Posterior vena cava (tissue), 2 donors: ENCODE results near the gene RNF141. TPM values are rescaled to one million over a fixed set of nuclear protein-coding genes. Genes with fewer than 3 reads are reported as not detected.
A peak's percentile ranks its signal among the peaks of the same experiment; 100 is the strongest.

Experiments
- DNase-seq: peaks from one replicate; pipeline ENCODE4 v3.0.0-alpha.2; 2020; ENCODE audit warnings: low spot score
- intact Hi-C, 2 donors: fragments of 100-400 bp; cut with DNase I; formaldehyde crosslinking; loops; one replicate each; pipeline versions ENCODE4 v1.14.1 to v1.14.2; 2022 to 2023
- total RNA-seq, 2 donors: library from RNA; stranded (reverse); fragmentation: NEBNext Ultra II Directional; extraction: Animal tissue kit (Norgen Biotek cat#: 25700); gene quantifications; one replicate each; pipeline ENCODE4 v1.2.1, GENCODE V29; 2021
- donor health status: DM: yes; HTN: yes; CAD: no.
- donor health status: DM: yes; HTN: yes; CAD: no.

RNF141 gene
- total RNA-seq, 2 donors from 2014 or later: 24.7 to 25.3 TPM

DNA sequence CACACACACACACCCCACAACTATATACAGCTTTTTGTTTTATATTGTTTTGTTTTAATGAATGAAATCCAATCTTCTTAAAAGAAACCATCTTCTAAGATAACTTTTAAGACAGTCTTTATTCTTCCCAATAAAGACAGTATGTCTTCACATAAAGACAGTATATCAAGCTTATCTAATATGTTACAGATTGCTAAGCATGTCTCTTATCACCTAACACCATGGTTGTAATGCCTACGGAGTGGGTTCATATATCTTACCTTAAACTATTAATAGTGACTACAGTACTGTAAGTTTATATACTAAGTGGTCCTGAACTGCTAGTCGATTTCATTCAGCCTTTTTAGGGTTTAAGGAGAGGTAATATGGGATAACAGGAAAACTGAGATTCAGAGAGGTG lies 8.5 kb downstream of the RNF141 start:
- DNase-seq: no peak
- intact Hi-C loops: no loop called here

DNA sequence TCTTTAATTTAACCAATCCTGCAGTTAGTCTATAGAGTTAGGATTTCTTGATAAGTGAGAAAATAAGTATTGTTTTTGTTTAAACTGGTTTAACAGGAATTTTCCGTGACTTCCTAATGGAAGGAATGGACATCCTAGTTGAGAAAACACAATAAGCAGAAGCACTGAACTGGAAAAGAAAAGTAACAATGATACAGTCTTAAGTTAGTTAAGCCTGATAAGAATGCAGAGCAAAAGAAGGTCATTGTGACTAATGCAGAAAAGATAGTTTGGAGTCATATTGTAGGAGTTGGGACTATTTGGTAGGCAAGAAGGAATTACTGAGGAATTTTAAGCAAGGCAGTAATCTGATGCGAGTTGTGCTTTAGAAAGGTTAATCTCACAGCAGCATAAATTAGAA lies 11.7 kb downstream of the RNF141 start:
- no peak for DNase-seq
- intact Hi-C loops: no loop called here

DNA sequence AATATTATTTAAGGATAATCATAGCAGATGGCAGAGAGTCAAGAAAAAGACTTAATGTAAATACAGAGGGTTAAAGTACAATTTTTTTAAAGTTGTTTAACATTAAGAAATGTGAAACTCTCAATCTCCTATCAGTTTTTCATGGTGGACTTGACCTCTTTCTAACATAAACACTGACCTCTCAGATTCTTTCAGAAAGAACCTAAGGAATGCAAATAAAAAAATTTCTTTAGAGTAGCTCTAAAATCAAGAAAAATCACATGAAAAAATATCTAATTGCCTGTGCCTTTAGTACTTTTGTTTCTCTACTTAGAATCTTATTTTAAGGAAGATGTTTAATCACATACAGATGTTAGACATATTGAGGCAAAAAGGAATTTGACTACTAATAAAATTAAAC lies 12.9 kb downstream of the RNF141 start:
- DNase-seq: no peak
- intact Hi-C loops: no loop called here

DNA sequence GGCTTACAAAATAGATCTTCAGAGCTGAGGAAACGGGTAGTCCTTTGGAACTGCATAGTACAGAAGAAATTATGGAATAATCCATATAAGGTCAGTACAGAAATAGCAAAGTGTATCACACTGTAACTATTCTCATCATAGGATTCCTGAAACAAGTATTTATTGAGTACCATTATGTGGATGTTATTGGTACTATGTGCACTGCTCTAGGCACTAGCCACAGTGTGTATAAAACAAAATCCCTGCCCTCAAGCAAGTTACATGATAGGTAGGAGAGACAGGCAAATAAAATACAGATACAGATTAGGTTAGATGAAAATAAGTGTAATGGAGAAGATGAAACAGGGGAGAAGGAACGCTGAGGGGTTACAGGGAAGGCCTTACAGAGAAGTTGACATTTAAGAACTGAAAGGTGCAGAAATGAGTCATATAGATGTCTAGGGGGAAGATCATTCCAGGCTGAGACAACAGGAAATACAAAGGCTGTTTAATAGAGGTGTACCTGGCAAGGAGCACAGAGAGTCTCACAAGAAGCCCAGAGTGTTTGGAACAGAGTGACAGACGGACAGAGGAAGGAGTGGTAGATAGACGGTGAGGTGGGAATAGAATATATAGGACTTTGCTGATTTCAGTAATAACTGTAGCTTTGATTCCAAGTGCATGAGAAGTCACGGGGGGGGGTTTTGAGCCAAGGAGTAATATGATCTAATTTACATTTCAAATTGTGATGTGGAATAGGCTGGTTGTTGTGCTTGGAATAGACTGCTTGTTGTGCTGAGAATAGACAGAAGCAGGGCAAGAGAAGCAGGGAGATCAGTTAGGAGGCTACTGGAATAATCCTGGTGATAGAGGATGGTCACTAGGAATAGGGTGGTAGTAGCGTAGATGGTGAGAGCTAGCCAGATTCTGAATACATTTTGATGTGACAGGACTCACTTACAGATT lies 13.7 kb downstream of the RNF141 start:
- no peak for DNase-seq
- intact Hi-C loops: no loop called here

DNA sequence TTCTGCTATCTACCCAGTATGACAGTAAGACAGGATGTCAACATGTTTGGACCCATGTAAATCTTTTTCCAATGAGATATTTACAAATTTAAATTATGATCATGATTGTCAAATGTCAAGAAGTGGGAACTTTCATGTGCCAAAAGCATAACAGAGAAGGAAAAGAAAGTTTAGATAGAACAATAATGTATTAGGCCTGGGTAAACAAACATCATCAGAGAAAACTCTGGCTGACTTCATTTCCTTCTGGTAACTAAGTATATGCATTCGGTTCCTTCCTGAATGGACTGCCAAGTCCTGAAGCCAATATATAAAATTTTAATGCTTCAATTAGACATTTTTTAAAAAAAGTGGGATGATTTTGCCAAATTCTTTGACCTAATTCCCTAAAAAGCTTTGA lies 16.5 kb downstream of the RNF141 start:
- DNase-seq: no peak
- intact Hi-C loops: no loop called here

DNA sequence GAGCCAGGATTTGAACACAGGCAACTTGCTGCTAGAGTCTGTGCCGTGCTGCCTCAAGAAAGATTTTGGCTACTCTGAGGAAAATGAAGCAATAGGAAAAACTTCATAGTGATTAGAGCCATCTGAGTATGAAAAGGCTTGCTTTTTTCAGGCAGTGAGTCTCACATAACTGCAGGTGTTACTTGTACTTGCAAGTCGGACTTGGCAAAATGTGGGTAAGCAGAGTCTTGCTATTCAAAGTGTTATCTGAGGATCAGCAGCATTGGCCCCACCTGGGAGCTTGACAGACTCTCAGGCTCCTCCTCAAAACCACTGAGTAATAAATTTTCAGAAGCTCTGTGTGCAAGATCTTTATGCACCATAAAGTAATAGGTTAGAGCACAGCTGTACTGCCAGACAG lies 18.1 kb downstream of the RNF141 start:
- intact Hi-C loops: no loop called here
- no peak for DNase-seq

DNA sequence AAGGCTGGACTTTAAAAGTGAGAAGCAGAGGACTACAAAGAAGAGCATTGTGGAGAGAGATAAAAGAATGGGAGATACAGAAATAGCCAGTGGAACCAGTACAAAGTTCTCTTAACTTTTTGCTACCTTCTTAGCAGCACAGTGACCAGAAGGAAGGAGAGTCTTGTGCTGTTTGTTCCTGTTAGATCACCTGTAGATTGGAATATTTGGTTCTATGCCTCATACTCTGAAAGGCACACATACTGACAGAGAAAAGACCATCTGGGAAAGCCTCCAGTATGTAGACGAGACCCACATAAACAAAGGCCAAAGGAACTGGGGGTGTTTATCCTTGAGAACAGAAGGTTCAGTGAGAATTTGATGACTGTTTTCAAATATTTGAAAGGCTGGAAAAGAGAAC lies 18.7 kb downstream of the RNF141 start:
- intact Hi-C loops: no loop called here

DNA sequence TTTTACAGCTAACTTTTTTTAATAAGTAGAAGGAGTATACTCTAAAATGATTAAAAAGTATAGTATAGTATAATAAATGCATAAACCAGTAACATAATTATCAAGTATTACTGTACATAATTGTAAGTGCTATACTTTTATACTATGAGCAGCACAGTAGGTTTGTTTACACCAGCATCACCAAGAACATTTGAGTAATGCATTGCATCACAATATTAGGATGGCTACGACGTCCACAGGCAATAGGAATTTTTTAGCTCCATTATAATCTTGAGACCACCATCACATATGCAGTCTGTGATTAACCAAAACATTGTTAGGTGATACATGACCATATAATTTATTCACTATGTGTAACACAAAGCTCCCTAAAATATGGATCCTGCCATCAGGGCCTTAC lies 20.4 kb downstream of the RNF141 start:
- intact Hi-C loops: no loop called here
- DNase-seq: no peak

More for the DNA sequence above, 18.7 kb downstream of the RNF141 start:
- DNase-seq: no peak

DNA sequence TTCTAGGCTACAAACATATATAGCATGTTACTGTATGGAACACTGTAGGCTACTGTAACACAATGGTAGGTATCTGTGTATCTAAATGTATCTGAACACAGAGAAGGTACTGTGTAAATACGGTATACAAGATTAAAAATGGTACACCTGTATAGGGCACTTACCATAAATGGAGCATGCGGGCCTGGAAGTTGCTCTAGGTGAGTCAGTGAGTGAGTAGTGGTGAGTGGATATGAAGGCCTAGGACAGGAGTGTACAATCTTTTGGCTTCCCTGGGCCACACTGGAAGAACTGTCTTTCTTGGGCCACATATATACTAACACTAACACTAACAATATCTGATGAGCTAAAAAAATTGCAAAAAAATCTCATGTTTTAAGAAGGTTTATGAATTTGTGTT lies 21.4 kb downstream of the RNF141 start:
- intact Hi-C loops: loop anchor here in 1 of 2 donors (5.0 kb wide), 1 partner anchor 218 kb away; no protein-coding TSS in a partner anchor
- no peak for DNase-seq

DNA sequence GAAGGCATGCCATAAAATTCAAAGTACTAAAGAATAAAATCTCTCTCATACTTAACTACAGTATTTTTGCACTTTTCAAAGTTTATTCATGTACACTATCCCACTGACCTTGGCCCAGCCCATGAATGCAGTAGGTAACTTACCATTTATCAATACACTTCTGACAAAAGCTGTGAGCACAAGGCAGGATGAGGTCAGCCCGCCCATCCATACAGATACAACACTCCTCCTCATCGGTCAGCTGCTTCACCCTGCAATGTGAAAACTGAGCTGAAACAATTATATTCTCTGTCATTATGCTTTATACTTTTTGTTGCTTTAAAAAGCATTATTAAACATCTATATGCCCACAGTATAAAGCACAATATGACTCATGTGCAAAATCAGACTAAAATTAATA lies 22.1 kb downstream of the RNF141 start:
- DNase-seq: no peak
- intact Hi-C loops: loop anchor here in 1 of 2 donors (5.0 kb wide), 1 partner anchor 218 kb away; no protein-coding TSS in a partner anchor

DNA sequence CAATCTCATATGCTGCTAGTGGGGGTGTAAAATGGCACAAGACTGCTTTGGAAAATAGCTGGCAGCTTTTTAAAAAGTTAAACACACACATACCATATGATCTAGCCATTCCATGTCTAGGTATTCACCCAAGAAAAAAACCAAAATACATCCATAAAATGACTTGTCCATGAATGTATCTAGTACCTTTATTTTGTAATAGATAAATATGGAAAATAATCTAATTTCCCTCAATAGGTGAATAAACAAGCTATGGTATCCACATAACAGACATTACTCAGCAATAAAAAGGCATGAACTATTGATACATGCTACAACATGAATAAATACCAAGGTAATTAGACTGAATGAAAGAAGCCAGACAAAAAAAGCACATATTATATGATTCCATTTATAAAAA lies 22.9 kb downstream of the RNF141 start:
- DNase-seq: no peak
- intact Hi-C loops: loop anchor here in 1 of 2 donors (5.0 kb wide), 1 partner anchor 219 kb away; no protein-coding TSS in a partner anchor

DNA sequence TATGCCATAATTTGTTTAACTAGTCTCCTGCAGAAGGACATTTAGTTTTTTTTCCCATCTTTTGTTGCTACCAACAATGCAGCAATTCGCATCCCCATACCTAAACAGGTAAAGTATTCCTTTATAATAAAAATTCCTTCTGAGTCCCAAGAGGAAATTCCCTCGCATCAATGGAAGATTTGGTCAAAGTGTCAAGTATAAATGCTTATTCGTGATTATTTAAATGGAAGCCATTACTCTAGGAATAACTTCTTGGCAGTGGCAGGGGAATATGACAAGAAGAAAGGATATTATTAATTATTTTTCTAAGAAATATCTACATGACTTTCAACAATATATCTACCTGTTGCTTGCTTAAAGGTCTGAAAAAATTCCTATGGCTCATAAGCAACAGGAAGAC lies 25.6 kb downstream of the RNF141 start:
- intact Hi-C loops: loop anchor here in 1 of 2 donors (5.0 kb wide), 1 partner anchor 222 kb away; no protein-coding TSS in a partner anchor
- DNase-seq: no peak

DNA sequence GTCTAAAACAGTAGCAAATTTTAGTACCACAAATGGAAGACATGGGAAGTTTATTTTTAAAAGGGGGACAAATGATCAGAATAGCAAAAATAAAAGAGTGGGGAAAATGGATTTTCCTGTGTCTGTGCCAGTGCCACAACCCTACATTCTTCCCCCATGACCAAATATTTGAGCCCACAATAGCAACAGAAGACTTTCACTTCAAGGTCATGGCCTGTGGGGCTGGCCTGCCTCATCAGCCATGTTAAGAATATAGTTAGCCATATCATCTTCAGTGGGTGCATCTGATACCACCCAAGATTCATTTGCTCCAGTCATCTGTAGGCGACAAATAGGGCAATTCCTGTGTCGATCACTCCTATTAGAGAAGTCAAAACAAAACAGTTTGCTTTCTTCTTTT lies 26.3 kb downstream of the RNF141 start:
- intact Hi-C loops: loop anchor here in 1 of 2 donors (5.0 kb wide), 1 partner anchor 223 kb away; no protein-coding TSS in a partner anchor

DNA sequence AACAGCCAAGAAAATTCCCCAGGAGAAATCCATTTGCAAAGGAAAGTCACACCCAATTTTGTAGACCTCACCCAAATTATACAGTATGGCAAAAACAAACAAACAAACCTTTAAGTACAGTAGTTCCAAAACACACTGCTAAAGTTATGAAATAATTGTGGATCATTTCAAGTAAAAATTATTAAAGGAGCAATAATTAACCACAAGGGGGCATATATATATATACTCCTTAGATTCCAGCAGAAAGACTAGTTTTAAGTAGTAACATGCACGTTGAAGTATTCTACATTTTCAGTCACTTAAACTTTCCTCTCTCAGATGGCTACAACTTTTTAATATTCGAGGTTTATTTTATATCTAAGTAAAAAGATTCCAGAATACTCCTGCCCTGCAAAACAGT lies 26.8 kb downstream of the RNF141 start:
- intact Hi-C loops: no loop called here

More for the DNA sequence above, 26.3 kb downstream of the RNF141 start:
- no peak for DNase-seq

DNA sequence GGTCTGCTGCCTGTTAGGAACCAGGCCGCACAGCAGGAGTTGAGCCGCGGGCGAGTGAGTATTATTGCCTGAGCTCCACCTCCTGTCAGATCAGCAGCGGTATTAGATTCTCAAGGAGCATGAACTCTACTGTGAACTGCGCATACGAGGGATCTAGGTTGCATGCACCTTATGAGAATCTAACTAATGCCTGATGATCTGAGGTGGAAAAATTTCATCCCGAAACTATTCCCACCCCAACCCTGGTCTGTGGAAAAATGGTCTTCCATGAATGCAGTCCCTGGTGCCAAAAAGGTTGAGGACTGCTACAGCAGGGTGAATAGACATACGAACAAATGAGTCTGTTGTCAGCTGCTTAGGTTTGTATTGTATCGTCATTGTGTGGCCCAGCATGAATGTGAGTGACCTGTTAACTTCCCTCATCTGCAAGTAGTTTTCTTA lies 29.8 kb downstream of the RNF141 start:
- intact Hi-C loops: no loop called here
- DNase-seq: no peak

More for the DNA sequence above, 26.8 kb downstream of the RNF141 start:
- no peak for DNase-seq

DNA sequence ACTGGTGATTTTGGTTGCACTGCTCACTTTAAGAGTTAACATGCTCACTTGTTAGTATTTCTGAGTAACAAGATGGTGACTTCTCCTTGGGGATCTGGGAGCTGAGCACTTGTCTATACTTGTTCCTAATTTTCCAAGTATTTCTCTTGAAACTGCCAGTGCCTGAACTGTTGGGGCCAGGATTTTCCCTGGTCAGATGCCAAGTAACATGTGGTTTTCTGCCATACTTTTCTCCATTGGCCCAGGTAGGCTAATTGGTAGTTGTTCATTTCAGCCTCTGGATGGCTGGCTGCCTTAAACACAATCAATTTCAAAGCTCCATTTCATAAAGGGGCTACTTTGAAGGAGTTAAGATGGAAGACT lies 35.0 kb downstream of the RNF141 start:
- intact Hi-C loops: no loop called here
- no peak for DNase-seq

DNA sequence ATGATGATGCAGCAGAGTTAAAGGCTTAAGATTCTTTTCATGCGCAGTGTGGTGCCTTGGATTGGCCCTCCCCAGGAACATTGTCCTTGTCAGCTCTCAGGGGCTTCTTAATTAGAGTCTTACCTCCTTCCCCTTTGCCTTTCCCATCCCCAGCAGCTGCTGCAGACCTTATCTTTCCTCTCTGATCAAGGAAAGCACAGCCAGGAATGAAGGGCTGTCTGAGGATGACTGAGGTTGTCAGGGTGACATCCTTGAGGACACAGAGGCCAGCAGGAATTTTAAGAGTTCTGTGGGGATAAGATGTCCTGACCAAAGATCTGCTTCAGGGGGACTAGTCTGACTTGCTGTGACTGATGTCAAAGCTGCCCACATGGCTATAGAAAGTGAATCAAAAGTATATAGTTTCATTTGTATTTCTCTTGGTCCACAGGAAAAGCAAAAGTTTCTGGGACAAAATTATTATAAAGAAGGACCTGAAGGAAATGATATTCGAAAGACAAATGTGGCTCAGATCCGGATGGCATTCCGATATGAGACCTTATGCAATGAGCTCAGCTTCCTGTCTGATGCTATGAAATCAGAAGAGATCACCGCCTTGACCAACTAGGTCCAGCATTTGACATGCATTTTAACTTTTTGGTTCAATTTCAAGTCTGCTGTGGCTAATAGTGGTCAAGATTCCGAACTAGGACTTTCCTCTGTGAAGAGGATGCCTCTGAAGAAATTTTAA lies 35.5 kb downstream of the RNF141 start:
- DNase-seq: no peak
- intact Hi-C loops: no loop called here

DNA sequence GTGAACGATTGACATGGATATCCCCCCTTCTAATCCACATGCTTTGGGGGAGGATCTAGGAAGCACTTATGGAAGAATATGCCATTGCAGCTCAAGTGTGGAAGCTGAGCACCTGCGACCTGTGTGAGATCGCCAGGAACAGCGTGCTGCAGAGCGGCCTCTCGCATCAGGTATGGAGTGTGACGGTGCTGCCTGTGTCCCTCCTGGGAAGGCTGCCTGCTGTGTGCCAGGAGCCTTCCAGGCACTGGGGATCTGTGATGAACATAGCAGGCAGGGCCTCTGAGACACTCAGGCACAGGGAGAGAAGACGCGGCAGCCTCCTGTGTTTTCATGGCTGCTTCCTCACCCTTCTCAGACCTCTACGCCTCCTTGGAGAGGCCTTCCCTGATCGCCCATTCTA lies 36.5 kb downstream of the RNF141 start:
- intact Hi-C loops: no loop called here
- peak; percentile 69 for DNase-seq

DNA sequence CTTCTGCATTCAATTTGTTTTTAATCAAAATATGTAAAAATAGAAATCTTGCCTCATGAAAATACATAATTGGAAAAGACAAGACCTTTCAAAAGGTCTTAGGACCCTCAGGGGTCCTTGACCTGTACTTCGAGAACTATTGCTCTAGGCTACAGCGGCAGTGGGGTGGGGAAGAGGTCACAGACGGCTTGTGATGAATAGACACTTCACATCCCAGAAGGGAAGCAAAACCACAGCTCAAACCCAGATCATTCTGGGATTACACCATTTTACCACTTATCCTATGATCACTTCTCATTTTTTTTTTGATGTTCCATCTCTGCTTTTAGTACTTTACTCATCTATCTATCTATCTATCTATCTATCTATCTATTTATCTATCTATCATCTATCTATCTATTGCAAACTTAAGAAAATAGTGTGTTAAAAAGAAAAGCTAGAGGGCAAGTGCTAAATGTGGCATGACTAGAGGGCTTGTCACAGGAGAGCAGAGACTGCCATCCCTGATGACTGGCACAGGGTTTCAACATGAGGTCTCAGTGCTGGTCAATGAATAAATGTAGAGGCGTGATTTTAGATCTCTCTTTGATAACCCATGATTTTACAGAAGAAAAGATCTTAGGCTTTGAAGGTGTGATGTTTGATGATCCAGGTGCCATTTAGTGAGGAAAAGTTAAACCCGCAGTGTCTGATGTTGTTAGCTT lies 37.1 kb downstream of the RNF141 start:
- DNase-seq: no peak
- intact Hi-C loops: no loop called here

DNA sequence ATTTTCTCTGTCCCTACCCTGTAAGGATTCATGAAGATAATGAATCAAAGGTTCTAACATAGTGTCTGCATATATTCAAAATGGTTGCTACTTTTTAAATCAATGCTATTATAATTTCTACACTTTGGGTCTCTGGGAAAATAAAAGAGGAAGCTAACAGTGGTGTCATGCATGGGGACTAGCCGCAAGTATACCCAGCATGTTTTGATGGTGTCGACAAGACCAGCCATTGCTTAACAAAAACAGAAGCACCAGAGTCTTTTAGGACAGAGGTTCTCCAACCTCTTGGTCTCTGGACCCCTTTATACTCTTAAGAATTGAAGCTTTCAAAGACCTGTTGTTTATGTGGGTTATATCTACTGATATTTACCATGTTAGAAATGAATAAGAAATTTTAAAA lies 37.8 kb downstream of the RNF141 start:
- intact Hi-C loops: no loop called here
- no peak for DNase-seq
